NCI-H526 treated with DMSO at 0.1 percent for 48 hours (cell line): ENCODE results near the gene TRAT1.

Experiments
- DNase-seq: peaks from one replicate; lab custom pipeline; 2025; lab: John Stamatoyannopoulos, UW

Gene TRAT1

GRCh38 chr3:108861401-108861800, 38.8 kb downstream of the TRAT1 start:
- DNase-seq: no peak

GRCh38 chr3:108862865-108863798, 40.5 kb downstream of the TRAT1 start:
- no peak for DNase-seq

GRCh38 chr3:108863799-108864135, 41.2 kb downstream of the TRAT1 start:
- DNase-seq: no peak

GRCh38 chr3:108877901-108878300, 55.3 kb downstream of the TRAT1 start:
- no peak for DNase-seq

- DNase-seq: no peak
These were observed 57.3 kb downstream of the TRAT1 start for GRCh38 chr3:108879915-108880314.

GRCh38 chr3:108882762-108883161, 60.2 kb downstream of the TRAT1 start:
- no peak for DNase-seq

GRCh38 chr3:108883373-108883772, 60.8 kb downstream of the TRAT1 start:
- DNase-seq: no peak

- DNase-seq: no peak
These were observed 64.5 kb downstream of the TRAT1 start for GRCh38 chr3:108887121-108887520.

GRCh38 chr3:108887777-108888176, 65.2 kb downstream of the TRAT1 start:
- DNase-seq: no peak

GRCh38 chr3:108891833-108892232, 69.2 kb downstream of the TRAT1 start:
- DNase-seq: no peak

GRCh38 chr3:108894981-108895380, 72.4 kb downstream of the TRAT1 start:
- DNase-seq: no peak

GRCh38 chr3:108897883-108898282, 75.3 kb downstream of the TRAT1 start:
- no peak for DNase-seq

GRCh38 chr3:108899530-108899929, 76.9 kb downstream of the TRAT1 start:
- DNase-seq: no peak
